Gastroesophageal sphincter (tissue), 3 donors: ENCODE data around the gene NOS1AP.

Source experiments
- POLR2A ChIP-seq, 2 donors: fragments of 450-650 bp; IDR thresholded peaks; one replicate each; pipeline ENCODE4 v1.6.1; 2017; ENCODE audit warnings: antibody characterized with exemption in 2 of 2, mild to moderate bottlenecking in 2 of 2, moderate library complexity in 1 of 2
- POLR2AphosphoS5 ChIP-seq: sonication (generic); formaldehyde crosslinking; IDR thresholded peaks from one replicate; pipeline ENCODE4 v1.6.1; 2017; ENCODE audit warnings: antibody characterized with exemption
- TF ChIP-seq, protein P1 (sequence below), 4 experiments: fragments of 200-600 bp in 2 of 4; fragments of 450-650 bp in 2 of 4; sonication (generic) in 1 of 4; IDR thresholded peaks; one replicate each; pipeline ENCODE4 v1.5.1; 2017 to 2019; ENCODE audit warnings: antibody characterized with exemption in 4 of 4, mild to moderate bottlenecking in 2 of 4, moderate library complexity in 2 of 4

DNA sequence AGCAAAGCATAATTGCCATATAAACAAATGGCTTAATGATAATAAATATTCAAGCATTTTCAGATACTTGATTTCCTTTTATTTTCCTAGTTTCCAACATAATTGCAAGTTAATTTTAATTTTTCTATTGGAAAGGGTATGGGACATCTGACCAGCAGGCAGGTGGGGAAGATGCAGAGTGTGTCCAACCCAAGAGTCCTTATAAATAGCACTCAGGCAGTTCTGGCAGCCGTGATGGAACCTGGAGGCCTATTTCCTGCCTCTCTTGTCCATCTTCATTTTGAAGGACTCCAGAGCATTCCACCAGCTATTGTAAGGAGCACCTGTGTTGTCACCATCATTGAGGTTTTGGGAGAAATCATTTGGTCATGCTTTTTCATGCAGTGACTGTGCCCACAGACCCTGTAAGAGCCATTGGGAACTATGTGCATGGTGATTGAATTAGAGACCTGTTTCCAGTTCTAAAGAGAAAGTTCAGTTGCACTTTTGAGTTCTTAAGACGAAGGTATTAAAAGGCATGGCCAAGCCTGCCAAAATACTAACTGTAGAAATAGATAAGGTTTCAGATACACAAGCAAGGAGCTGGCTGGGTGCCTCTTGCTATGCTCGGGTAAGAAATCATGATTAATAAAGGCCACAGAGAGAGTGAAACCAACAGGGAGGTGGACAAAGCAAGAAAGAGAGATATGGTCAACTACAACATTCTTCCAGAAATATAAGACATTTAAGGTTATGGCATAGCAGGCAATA is 214.9 kb downstream of the NOS1AP start:
- TF ChIP-seq, protein P1, sequence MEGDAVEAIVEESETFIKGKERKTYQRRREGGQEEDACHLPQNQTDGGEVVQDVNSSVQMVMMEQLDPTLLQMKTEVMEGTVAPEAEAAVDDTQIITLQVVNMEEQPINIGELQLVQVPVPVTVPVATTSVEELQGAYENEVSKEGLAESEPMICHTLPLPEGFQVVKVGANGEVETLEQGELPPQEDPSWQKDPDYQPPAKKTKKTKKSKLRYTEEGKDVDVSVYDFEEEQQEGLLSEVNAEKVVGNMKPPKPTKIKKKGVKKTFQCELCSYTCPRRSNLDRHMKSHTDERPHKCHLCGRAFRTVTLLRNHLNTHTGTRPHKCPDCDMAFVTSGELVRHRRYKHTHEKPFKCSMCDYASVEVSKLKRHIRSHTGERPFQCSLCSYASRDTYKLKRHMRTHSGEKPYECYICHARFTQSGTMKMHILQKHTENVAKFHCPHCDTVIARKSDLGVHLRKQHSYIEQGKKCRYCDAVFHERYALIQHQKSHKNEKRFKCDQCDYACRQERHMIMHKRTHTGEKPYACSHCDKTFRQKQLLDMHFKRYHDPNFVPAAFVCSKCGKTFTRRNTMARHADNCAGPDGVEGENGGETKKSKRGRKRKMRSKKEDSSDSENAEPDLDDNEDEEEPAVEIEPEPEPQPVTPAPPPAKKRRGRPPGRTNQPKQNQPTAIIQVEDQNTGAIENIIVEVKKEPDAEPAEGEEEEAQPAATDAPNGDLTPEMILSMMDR (IDR thresholded peaks at IDR 0.05) = no peak
- no peak for TF ChIP-seq POLR2A (IDR thresholded peaks at IDR 0.05)
- no peak for TF ChIP-seq POLR2AphosphoS5
